K562 (cell line): ENCODE results near the gene ORAI2. TPM values are rescaled to one million over a fixed set of nuclear protein-coding genes. Genes with fewer than 3 reads are reported as not detected.

Experiments used
- ATAC-seq: fragments of 200-7000 bp; cut with Tn5 transposase; 3 replicates; pipeline ENCODE4 v1.9.1; 2020; ENCODE audit warnings: moderate library complexity
- BruUV-seq: library from RNA; stranded (reverse); fragments of 400-500 nt; replicated peaks from 2 replicates; lab custom pipeline; 2021; lab: Mats Ljungman, UMichigan
- CTCF ChIA-PET: fragments of 300-600 bp; formaldehyde crosslinking; extraction: SDS; loops from one replicate; lab custom pipeline; 2021; ENCODE audit warnings: low intra/inter-chr PET ratio; lab: Yijun Ruan, JAX
- POLR2A ChIA-PET: fragments of 300-600, 350-650 bp; sonication (Branson Sonifier 250); formaldehyde crosslinking; extraction: SDS; loops from one replicate; lab custom pipeline; 2021; ENCODE audit warnings: antibody characterized with exemption, inconsistent platforms; lab: Yijun Ruan, JAX
- DNase-seq, 4 experiments: peaks; one replicate each; pipeline versions ENCODE4 v3.0.0 to v3.0.0-alpha.2; 2011 to 2018; ENCODE audit warnings: low spot score in 3 of 4, mixed read lengths in 3 of 4; ENCODE audit errors: extremely low read depth in 1 of 4
- FAIRE-seq: peaks from 2 replicates; lab custom pipeline; 2011; peaks lifted over from hg19 to GRCh38; lab: Jason Lieb, UNC
- H2AFZ ChIP-seq: 2 replicates; pipeline ENCODE4 v1.6.0; 2011; ENCODE audit warnings: low read depth, low read length, control low read depth, inconsistent platforms
- H3K27ac ChIP-seq: fragments of 200-600 bp; 3 replicates; pipeline ENCODE4 v1.8.0; 2011; ENCODE audit warnings: low read depth, mild to moderate bottlenecking, control low read depth, inconsistent platforms, low read length, moderate library complexity, mixed read lengths; ENCODE audit errors: extremely low read depth
- H3K27me3 ChIP-seq, 2 experiments: fragments of 300-600 bp in 1 of 2; 2 replicates in 1 of 2; 3 replicates in 1 of 2; pipeline versions ENCODE4 v1.6.0 to v1.8.0; 2011; ENCODE audit warnings: inconsistent platforms in 2 of 2, low read length in 2 of 2, mild to moderate bottlenecking in 1 of 2, mixed read lengths in 1 of 2, moderate library complexity in 1 of 2; ENCODE audit not compliant: control insufficient read depth in 2 of 2, insufficient read depth in 2 of 2
- H3K36me3 ChIP-seq: fragments of 300-600 bp; 3 replicates; pipeline ENCODE4 v1.8.0; 2011; ENCODE audit warnings: mild to moderate bottlenecking, low read length, inconsistent platforms; ENCODE audit not compliant: control insufficient read depth, insufficient read depth
- H3K4me1 ChIP-seq, 2 experiments: fragments of 200-600 bp in 1 of 2; replicated peaks in 1 of 2; 2 replicates in 1 of 2; 3 replicates in 1 of 2; pipeline versions ENCODE4 v1.5.1 to v1.8.0; 2011; ENCODE audit warnings: inconsistent platforms in 2 of 2, low read length in 2 of 2, mild to moderate bottlenecking in 1 of 2, mixed read lengths in 1 of 2, moderate library complexity in 1 of 2; ENCODE audit not compliant: control insufficient read depth in 2 of 2, insufficient read depth in 2 of 2
- H3K4me2 ChIP-seq: 2 replicates; pipeline ENCODE4 v1.6.1; 2011; ENCODE audit warnings: low read length, control low read depth, inconsistent platforms, mixed read lengths; ENCODE audit not compliant: insufficient read depth
- H3K4me3 ChIP-seq: fragments of 200-600 bp; sonication (generic), shearing (Covaris generic); 2 replicates; pipeline ENCODE4 v1.5.1; 2016; ENCODE audit warnings: control low read depth, inconsistent platforms
- H3K79me2 ChIP-seq: fragments of 200-600 bp; 3 replicates; pipeline ENCODE4 v1.8.0; 2011; ENCODE audit warnings: low read length, inconsistent platforms; ENCODE audit not compliant: control insufficient read depth, insufficient read depth
- H3K9ac ChIP-seq, 2 experiments: 2 replicates each; pipeline versions ENCODE4 v1.6.0 to v1.6.1; 2011; ENCODE audit warnings: low read depth in 2 of 2, low read length in 2 of 2, control low read depth in 1 of 2, inconsistent platforms in 1 of 2, mild to moderate bottlenecking in 1 of 2, mixed read lengths in 1 of 2; ENCODE audit not compliant: insufficient read depth in 1 of 2
- H3K9me1 ChIP-seq: one replicate; pipeline ENCODE4 v1.6.0; 2011; ENCODE audit warnings: inconsistent platforms, mild to moderate bottlenecking, low read length, moderate library complexity; ENCODE audit not compliant: control insufficient read depth, insufficient read depth
- H3K9me3 ChIP-seq: replicated peaks from 2 replicates; pipeline ENCODE4 v1.5.1; 2011; ENCODE audit warnings: low read depth, low read length, inconsistent platforms; ENCODE audit not compliant: control insufficient read depth, insufficient read depth
- H4K20me1 ChIP-seq: replicated peaks from 2 replicates; pipeline ENCODE4 v1.6.1; 2011; ENCODE audit warnings: low read length, inconsistent platforms, mixed read lengths; ENCODE audit not compliant: control insufficient read depth, insufficient read depth
- FOXA1 ChIP-seq: fragments of 450-650 bp; IDR thresholded peaks from 2 replicates; pipeline ENCODE4 v1.6.1; 2016; ENCODE audit warnings: mild to moderate bottlenecking, borderline replicate concordance
- HNRNPK ChIP-seq: fragments of 200-400 bp; formaldehyde crosslinking; IDR thresholded peaks from one replicate; pipeline ENCODE4 v1.6.1; 2018; ENCODE audit warnings: mild to moderate bottlenecking, low read depth, low read length; ENCODE audit not compliant: poor library complexity, severe bottlenecking
- MYNN ChIP-seq, 2 experiments: sonication (generic); formaldehyde crosslinking in 1 of 2; IDR thresholded peaks; 2 replicates each; pipeline versions ENCODE4 v1.5.0 to v1.6.1; 2016 to 2020; ENCODE audit warnings: antibody characterized with exemption in 1 of 2, missing genetic modification reagents in 1 of 2
- NBN ChIP-seq: fragments of 450-650 bp; IDR thresholded peaks from 2 replicates; pipeline ENCODE4 v1.6.1; 2016; ENCODE audit warnings: low read depth, mild to moderate bottlenecking
- NR1H2 ChIP-seq: sonication (generic); formaldehyde crosslinking; IDR thresholded peaks from 2 replicates; pipeline ENCODE4 v1.4.0; 2020; ENCODE audit warnings: mild to moderate bottlenecking, missing genetic modification reagents
- POLR2A ChIP-seq: fragments of 450-650 bp; conservative IDR thresholded peaks from 2 replicates; pipeline ENCODE4 v1.6.1; 2016
- POU5F1 ChIP-seq: fragments of 150-350 bp; IDR thresholded peaks from 2 replicates; pipeline ENCODE4 v1.6.1; 2014; ENCODE audit warnings: borderline replicate concordance, low read length, low read depth, mild to moderate bottlenecking; ENCODE audit not compliant: partially characterized antibody
- RBM39 ChIP-seq: fragments of 200-400 bp; formaldehyde crosslinking; optimal IDR thresholded peaks from 2 replicates; pipeline ENCODE3; 2018; ENCODE audit warnings: low read depth, low read length
- SIN3A ChIP-seq, 2 experiments: fragments of 150-350 bp in 1 of 2; IDR thresholded peaks; 2 replicates each; pipeline ENCODE4 v1.6.1; 2011 to 2016; ENCODE audit warnings: borderline replicate concordance in 2 of 2, low read depth in 2 of 2, low read length in 2 of 2, mild to moderate bottlenecking in 2 of 2, moderate library complexity in 2 of 2; ENCODE audit not compliant: control insufficient read depth in 1 of 2
- SREBF2 ChIP-seq: sonication (generic); formaldehyde crosslinking; IDR thresholded peaks from 2 replicates; pipeline ENCODE4 v1.4.0; 2020; ENCODE audit warnings: mild to moderate bottlenecking, missing genetic modification reagents
- SRSF7 ChIP-seq: fragments of 200-400 bp; formaldehyde crosslinking; optimal IDR thresholded peaks from 2 replicates; pipeline ENCODE3; 2017; ENCODE audit warnings: mild to moderate bottlenecking, low read depth, low read length
- ZNF316 ChIP-seq: fragments of 450-650 bp; IDR thresholded peaks from 2 replicates; pipeline ENCODE4 v1.6.1; 2016
- ZNF76 ChIP-seq: fragments of 250-450 bp; sonication (Bioruptor Pico); IDR thresholded peaks from 2 replicates; pipeline ENCODE4 v1.4.0; 2020; ENCODE audit warnings: mild to moderate bottlenecking, moderate library complexity, borderline replicate concordance
- ZNF780A ChIP-seq: fragments of 250-450 bp; sonication (Bioruptor Pico); IDR thresholded peaks from 2 replicates; pipeline ENCODE4 v1.5.0; 2021; ENCODE audit warnings: mild to moderate bottlenecking
- WGBS: fragments of 100-300 bp; shearing (Covaris generic); methylation state at CpG from one replicate; pipeline ENCODE4 v1.1.6; 2016; ENCODE audit warnings: low coverage, mixed read lengths; ENCODE audit not compliant: insufficient coverage; ENCODE audit errors: missing lambda C conversion rate; 5-methylcytosine and 5-hydroxymethylcytosine counted together
- in situ Hi-C: fragments of 300-500 bp; cut with MboI; formaldehyde crosslinking; loops from 4 replicates; pipeline ENCODE4 v1.15.0; 2018; ENCODE audit warnings: inconsistent platforms, mixed read lengths
- intact Hi-C: fragments of 100-400 bp; cut with micrococcal nuclease; formaldehyde crosslinking; loops from 2 replicates; pipeline ENCODE4 v1.14.2; 2022
- polyA plus RNA-seq, 8 experiments: library from polyadenylated mRNA; depleted of rRNA in 4 of 8; stranded (reverse) in 5 of 8; unstranded in 3 of 8; fragments of >200 nt; fragmentation: Nextera tagmentation in 2 of 8; fragmentation: Illumina TruSeq in 1 of 8; extraction: Ambion mirVana in 2 of 8; extraction: Trizol in 1 of 8; gene quantifications; 2 replicates each; pipeline versions ENCODE4 v1.2.1 to v1.2.3, GENCODE V29; 2011 to 2014; ENCODE audit warnings: inconsistent platforms in 1 of 8, missing spikeins in 1 of 8
- total RNA-seq, 7 experiments: library from RNA; depleted of rRNA in 6 of 7; stranded (reverse); fragments of >200 nt in 6 of 7; fragmentation: Illumina TruSeq in 2 of 7; extraction: Trizol in 2 of 7; gene quantifications; 2 replicates each; pipeline versions ENCODE4 v1.2.1 to v1.2.3, GENCODE V29; 2011 to 2021; ENCODE audit warnings: low replicate concordance in 1 of 7
- TF ChIP-seq, protein P1 (sequence below): fragments of 450-650 bp; IDR thresholded peaks from 2 replicates; pipeline ENCODE4 v1.6.1; 2016; ENCODE audit warnings: mild to moderate bottlenecking
- TF ChIP-seq, protein P2 (sequence below): fragments of 450-650 bp; formaldehyde crosslinking; IDR thresholded peaks from 2 replicates; pipeline ENCODE4 v1.4.0; 2022; ENCODE audit warnings: mild to moderate bottlenecking, moderate library complexity
- TF ChIP-seq, protein P3 (sequence below): fragments of 450-650 bp; IDR thresholded peaks from 2 replicates; pipeline ENCODE4 v1.6.1; 2018; ENCODE audit warnings: mild to moderate bottlenecking, low read depth; ENCODE audit not compliant: partially characterized antibody

ORAI2 gene
- total and polyA plus RNA-seq, 9 of the 15 experiments (the other 6 are each of a cell fraction or from before 2014, with no cell fraction given): 1.1 to 27.7 (median 9.2) TPM

DNA sequence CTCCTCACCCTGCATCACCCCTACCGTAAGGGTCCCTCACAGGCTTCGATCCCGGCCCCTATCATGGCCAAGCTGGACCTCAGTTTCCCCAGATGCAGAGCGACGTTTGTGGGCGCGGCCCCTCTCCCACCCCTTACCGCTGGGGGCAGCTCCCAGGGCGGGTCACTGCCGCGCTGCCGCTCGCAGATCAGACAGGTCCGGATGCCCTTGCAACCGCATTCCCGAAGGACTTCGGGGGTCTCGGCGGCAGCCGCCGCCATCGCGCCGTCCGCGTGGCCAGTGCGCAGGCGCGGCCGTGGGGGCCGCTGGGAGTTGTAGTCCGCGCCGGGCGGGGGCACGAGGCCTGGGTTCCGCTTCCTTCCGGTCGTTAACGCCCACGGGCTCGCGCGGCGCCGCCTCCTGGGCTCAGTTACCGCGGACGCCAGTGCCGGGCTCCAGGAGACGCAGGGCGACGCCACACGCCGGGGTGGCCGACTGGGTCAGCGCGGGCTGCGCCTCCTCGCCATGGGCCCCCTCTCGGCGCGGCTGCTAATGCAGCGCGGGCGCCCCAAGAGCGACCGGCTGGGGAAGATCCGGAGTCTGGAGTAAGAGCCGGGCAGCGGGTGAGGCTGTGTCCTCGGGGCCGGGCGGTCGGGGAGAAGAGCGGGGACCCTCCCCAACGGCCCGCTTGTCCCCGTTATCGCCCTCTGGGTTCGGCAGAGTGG lies 31.4 kb downstream of the ORAI2 start, which contains the start of the genes ALKBH4 and LRWD1:
Gene ALKBH4 (minus strand): TSS at position 287 of the 704 bp plus-strand sequence. CDS start 27 bp downstream, at position 260.
Gene LRWD1 (plus strand): TSS at position 408 of the 704 bp plus-strand sequence. CDS start 97 bp downstream, at position 505.
- Histone ChIP-seq H3K27ac (peak within 1 kb of the TSS; percentile 86), H3K4me3 (peak within 1 kb of the TSS; percentile 93), H3K9ac (peak within 1 kb of the TSS; percentile 96), H2AFZ (peak within 1 kb of the TSS; percentile 98), H3K4me1 (peaks cover 11 to 55% of the 10 kb centered on the region in 2 experiments; a peak in 3 of 5 replicates), H3K36me3 (peaks cover 41% of the 10 kb centered on the region; the same call in 2 of the 3 replicates), H3K4me2 (peak within 1 kb of the TSS; percentile 95), H3K9me1 (peaks cover 5% of the 10 kb centered on the region), H3K79me2 (peaks cover 47% of the 10 kb centered on the region), H3K9me3 (no peaks in the 10 kb centered on the region), H4K20me1 (no peaks in the 10 kb centered on the region), H3K27me3 (no peaks in the 10 kb centered on the region)
- BruUV-seq: no TSS peak
- ChIA-PET CTCF (interaction anchor here (0.9 to 1.4 kb wide), 2 partner anchors 52 to 67 kb away, joined by 4 read pairs; no protein-coding TSS in a partner anchor), POLR2A (interaction anchor here (0.5 to 1.4 kb wide), 6 partner anchors 8 to 177 kb away, joined by 3 to 5 read pairs (median 4); no protein-coding TSS in a partner anchor)
- peak; percentile 98 for ATAC-seq
- DNase-seq: peak; percentile 99 to 100 (median 100)
- WGBS: under 1% methylated on average over 70 of the region's 81 CpGs
- intact Hi-C loops: no loop called here
- in situ Hi-C loops: loop anchor here (25.0 kb wide), 2 partner anchors 98 to 198 kb away; partner anchors contain the start of genes POLR2J2, POLR2J3, SPDYE2 and SPDYE2B
- FAIRE-seq: peak; percentile 95
- TF ChIP-seq SRSF7: no peak
- no peak for TF ChIP-seq FOXA1
- TF ChIP-seq, protein P1, sequence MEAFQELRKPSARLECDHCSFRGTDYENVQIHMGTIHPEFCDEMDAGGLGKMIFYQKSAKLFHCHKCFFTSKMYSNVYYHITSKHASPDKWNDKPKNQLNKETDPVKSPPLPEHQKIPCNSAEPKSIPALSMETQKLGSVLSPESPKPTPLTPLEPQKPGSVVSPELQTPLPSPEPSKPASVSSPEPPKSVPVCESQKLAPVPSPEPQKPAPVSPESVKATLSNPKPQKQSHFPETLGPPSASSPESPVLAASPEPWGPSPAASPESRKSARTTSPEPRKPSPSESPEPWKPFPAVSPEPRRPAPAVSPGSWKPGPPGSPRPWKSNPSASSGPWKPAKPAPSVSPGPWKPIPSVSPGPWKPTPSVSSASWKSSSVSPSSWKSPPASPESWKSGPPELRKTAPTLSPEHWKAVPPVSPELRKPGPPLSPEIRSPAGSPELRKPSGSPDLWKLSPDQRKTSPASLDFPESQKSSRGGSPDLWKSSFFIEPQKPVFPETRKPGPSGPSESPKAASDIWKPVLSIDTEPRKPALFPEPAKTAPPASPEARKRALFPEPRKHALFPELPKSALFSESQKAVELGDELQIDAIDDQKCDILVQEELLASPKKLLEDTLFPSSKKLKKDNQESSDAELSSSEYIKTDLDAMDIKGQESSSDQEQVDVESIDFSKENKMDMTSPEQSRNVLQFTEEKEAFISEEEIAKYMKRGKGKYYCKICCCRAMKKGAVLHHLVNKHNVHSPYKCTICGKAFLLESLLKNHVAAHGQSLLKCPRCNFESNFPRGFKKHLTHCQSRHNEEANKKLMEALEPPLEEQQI: no peak
- TF ChIP-seq, protein P2, sequence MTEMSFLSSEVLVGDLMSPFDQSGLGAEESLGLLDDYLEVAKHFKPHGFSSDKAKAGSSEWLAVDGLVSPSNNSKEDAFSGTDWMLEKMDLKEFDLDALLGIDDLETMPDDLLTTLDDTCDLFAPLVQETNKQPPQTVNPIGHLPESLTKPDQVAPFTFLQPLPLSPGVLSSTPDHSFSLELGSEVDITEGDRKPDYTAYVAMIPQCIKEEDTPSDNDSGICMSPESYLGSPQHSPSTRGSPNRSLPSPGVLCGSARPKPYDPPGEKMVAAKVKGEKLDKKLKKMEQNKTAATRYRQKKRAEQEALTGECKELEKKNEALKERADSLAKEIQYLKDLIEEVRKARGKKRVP (CRISPR knock-in tag): no peak
- no peak for TF ChIP-seq ZNF780A (CRISPR knock-in tag)
- no peak for TF ChIP-seq POU5F1
- no peak for TF ChIP-seq RBM39
- TF ChIP-seq, protein P3, sequence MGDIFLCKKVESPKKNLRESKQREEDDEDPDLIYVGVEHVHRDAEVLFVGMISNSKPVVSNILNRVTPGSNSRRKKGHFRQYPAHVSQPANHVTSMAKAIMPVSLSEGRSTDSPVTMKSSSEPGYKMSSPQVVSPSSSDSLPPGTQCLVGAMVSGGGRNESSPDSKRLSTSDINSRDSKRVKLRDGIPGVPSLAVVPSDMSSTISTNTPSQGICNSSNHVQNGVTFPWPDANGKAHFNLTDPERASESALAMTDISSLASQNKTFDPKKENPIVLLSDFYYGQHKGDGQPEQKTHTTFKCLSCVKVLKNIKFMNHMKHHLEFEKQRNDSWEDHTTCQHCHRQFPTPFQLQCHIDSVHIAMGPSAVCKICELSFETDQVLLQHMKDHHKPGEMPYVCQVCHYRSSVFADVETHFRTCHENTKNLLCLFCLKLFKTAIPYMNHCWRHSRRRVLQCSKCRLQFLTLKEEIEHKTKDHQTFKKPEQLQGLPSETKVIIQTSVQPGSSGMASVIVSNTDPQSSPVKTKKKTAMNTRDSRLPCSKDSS: no peak
- peak; percentile 79; the same call in 1 of the 2 replicates for TF ChIP-seq NR1H2 (CRISPR knock-in tag)
- no peak for TF ChIP-seq ZNF76 (CRISPR knock-in tag)
- TF ChIP-seq HNRNPK: no peak
- TF ChIP-seq SIN3A (IDR thresholded peaks at IDR 0.05; ENCODE audit: borderline replicate concordance in 2 of 2, control insufficient read depth in 1 of 2, low read depth in 2 of 2, low read length in 2 of 2): peak; percentile 94 to 99
- peak; percentile 86 for TF ChIP-seq POLR2A
- TF ChIP-seq MYNN (IDR thresholded peaks at IDR 0.05): no peak; the same call in 1 of the 2 replicates
- no peak for TF ChIP-seq MYNN (CRISPR knock-in tag; IDR thresholded peaks at IDR 0.05)
- TF ChIP-seq ZNF316: no peak
- TF ChIP-seq NBN: no peak
- no peak for TF ChIP-seq SREBF2 (CRISPR knock-in tag)
